Stimulated activated CD8-positive, alpha-beta memory T cell treated with anti-CD3 and anti-CD28 coated beads, Interleukin-4, amount 100 ng/mL, for 24 hours (primary cell): ENCODE results near the gene PRTN3.
"Not testable (repeated sequence)": the region's sequence is repeated elsewhere in the genome, so short reads cannot be mapped to it uniquely, and the experiment has no call there.

Experiments
- DNase-seq: peaks from one replicate; pipeline ENCODE4 v3.0.0-alpha.2; 2020; ENCODE audit warnings: low read depth

Gene PRTN3

DNA sequence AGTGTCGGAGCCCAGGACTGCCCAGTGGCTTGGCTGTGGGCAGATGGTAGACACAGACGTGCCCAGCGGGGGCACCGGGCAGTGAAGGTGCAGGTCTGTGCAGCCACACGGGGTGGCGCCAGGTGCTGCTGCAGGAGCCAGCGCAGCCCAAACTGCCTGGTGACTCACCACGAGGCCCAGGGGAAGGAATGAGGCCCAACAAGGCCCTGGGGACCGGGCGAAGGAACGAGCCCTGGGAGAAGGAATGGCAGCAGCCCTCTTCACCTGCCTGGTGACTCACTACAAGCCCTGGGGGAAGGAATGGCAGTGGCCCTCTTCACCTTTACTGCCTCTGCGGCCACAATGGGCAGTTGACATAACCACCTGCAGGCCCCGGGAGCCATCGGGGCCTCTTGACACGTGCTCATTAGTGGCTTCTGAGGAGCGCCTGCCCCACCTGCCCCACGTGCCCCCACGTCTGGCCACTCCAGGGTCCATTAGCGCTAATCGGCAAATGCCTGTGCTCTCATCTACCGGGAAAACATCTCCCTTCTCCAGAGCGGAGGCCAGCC lies 42.9 kb downstream of the PRTN3 start:
- DNase-seq: no peak

DNA sequence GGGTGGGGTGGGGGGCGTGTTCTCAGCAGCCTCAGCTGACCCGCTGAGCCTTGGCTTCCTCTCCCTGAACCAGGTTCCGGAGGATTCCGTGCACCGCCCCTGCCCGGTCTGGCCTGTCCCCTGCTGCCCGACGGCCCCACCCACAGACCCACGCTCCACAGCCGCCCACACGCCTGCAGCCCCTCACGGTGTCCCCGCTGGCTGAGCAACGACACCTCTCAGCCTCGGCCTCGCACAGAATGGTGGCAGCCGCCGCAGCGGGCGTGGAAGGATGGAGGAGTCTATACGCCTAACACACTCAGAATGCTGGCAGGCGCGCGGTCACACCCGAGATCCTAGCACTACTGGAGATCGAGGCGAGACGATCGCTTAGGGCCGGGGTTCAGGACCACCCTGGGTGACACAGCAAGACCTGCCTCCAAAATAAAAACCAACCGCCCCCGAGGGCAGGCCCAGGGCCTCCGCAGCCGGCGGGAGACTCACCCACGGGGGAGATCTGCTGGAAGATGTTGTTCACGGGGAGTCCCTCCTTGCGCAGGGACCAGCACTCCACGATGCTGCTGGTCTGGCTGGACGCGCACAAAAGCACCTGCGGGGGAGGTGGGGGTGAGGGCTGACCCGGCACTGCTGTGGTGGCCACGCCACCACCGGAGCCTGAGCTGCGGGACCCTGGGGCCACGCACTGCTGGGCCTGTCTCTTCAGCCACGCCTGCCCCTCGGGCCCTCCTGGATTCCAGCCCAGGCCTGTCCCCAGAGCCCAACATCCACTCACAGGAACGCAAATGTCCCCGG lies 43.8 kb downstream of the PRTN3 start:
- DNase-seq: no peak

DNA sequence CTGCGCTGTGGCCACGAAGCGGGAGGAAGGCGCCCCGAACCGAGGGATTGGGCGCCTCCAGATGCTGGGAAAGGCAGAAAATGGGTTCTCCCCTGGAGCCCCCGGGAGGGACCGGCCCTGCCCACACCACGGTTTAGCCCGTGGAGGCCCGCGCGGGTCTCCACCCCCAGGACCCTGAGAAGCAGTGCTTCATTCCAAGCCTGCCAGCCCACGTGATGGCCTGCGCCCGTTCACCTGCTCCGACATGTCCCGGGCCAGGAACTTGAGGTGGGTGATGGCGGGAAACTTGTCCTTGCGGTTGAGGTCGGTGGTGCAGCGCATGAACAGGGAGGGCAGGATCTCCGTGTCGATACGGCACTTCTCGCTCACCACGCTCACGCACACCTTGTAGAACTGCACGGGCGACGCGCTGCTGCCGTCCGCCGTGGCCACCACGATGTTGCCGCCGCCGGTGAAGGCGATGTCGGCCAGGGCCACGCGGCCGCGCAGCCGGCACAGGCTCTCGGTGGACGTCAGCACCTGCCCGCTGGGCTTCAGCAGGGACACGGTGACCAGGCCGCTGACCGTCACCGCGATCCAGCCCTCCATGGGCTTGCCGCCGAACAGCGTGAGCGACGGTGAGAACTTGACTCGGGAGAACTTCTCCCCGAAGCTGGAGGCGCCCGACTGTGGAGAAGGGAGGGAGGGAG lies 44.9 kb downstream of the PRTN3 start:
- no peak for DNase-seq

DNA sequence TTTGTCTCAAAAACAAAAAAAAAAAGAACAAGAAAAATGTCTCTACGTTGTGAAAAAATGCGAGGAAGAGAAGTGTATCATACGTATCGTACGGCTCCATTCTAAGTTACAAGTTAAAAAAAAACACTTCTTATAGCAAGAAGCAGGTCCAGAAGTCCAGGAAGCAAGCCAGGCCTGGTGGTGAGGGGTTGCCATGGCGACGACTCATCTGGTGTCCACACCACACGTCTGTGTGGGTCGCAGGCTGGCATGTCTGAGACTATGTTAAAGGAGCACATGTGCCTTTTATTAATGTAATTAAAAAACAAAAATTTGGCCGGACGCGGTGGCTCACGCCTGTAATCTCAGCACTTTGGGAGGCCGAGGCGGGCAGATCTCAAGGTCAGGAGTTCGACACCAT lies 46.3 kb downstream of the PRTN3 start:
- no peak for DNase-seq

- DNase-seq: no peak
These were observed 46.8 kb downstream of the PRTN3 start for GRCh38 chr19:887599-887998.

DNA sequence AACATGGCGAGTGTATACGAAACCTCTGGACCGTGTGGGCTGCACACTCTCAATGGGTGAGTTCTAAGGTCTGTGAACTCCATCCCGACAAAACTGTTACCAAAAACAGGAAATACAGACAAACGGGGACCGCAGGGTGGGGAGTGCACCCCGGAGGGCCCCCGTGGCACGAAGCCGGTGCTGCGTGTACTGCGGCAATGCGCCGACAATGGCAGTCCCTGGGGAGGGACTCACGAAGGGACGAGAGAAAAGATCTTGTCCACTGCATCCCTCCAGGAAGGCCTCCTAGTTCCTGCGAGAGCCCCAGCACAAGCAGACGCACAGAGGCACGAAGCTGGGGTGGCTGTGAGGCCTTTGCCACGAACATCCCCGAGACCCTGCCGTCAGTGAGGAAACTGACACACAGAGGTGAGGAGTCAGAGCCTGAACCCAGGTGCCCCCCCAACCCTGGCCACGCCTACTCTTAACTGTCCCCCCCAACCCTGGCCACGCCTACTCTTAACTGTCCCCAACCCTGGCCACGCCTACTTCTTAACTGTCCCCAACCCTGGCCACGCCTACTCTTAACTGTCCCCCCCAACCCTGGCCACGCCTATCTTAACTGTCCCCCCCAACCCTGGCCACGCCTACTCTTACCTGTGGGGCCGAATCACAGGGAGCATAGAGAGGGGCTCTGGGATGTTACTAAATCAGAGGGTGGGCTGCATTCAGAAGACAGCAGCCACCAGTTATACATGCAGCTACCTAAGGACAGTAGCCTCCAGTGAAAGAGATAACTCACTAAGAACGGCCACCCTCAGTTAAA lies 48.0 kb downstream of the PRTN3 start:
- no peak for DNase-seq

- no peak for DNase-seq
These were observed 49.0 kb downstream of the PRTN3 start for GRCh38 chr19:889662-890295.

GRCh38 chr19:890831-891230 lies 50.0 kb downstream of the PRTN3 start:
- no peak for DNase-seq

- not testable (repeated sequence) for DNase-seq
These were observed 50.8 kb downstream of the PRTN3 start for GRCh38 chr19:891421-892200.

DNA sequence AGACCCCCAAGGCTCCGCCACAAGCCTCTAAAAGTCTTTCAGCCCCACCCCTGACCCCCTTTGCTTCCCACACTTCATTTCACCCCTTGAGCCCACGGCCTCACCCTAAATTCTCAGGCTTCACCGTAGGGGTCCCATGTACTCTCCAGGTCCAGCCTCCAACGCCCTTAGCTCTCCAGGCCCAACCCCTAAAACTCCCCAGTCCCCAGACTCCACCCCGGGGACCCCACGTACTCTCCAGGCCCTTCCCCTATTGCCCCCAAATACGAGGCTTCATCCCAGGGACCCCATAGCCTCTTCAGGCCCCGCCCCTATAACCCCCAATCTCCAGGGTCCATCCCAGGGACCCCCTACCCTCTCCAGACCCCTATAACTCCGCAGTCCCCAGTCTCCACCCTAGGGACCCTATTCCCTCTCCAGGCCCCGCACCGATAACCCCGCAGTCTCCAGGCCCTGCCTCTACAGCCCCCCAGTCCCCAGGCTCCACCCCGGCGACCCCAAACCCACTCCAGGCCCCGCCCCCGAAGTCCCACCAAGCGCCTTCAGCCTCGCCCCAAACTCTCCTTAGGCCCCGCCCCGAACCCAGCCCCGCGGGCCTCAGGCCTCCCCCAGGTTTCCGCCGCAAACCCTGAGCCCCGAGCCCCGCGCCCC lies 51.6 kb downstream of the PRTN3 start:
- no peak for DNase-seq

DNA sequence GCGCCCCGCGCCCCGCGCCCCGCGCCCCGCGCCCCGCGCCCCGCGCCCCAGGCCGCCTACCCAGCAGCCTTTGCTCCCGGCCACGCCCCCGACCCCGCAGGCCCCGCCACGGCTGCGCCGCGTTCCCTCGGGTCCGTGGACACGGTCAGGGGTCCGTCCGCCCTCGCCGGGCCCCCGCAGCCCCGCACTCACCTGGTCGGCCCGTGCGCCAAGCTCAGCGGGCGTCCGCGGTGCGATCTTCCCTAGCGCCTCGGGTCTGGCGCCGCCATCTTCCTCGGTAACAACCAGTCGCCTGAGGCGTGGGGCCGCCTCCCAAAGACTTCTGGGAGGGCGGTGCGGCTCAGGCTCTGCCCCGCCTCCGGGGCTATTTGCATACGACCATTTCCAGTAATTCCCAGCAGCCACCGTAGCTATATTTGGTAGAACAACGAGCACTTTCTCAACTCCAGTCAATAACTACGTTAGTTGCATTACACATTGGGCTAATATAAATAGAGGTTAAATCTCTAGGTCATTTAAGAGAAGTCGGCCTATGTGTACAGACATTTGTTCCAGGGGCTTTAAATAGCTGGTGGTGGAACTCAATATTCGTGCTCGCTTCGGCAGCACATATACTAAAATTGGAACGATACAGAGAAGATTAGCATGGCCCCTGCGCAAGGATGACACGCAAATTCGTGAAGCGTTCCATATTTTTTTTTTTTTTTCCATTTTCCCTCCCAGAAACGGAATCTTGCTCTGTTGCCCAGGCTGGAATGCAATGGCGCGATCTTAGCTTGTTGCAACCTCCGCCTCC lies 52.3 kb downstream of the PRTN3 start, which contains the start of the genes MED16 and RNU6-9:
Gene MED16 (minus strand): TSS at position 294 of the 796 bp plus-strand sequence. CDS start 2,056 bp downstream, outside the sequence.
Gene RNU6-9 (plus strand): TSS at position 591 of the 796 bp plus-strand sequence.
- DNase-seq: peak; percentile 78

DNA sequence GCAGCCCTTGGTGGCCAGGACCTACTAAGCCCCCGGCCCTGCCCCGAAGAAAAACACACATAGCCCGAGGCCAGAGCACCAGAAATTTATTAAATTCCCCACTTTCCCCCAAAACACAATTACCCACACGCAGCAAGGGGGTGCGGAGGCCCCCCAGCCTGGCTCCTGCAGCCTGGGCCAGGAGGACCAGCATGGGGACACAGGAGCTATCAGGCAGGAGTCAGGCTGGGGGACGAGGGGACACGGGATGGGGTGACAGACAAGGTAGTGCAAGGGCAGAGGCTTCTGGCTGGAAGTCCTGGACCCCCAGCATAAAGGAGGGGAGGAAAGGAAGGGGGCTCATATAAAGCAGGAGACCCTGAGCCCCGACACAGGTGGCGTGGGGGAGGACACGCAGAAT lies 55.6 kb downstream of the PRTN3 start:
- DNase-seq: no peak

DNA sequence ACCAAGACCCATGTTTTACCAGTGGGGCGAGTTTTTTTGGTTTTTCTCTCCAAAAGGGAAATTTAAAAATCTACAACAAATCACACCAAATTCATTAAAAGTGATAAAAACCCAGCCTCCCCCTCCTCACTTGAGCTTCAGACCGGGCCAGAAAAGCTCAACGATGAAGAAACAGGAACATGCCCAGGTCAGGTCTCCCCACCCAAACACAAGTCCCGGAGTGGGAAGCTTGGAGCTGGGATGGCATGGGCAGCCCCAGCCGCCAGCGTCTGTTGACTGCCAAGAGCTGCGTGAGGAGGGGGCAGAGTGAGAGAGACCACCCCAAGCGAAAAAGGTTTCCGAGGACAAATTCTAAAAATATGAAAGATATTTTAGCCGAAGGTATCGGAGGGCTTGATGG lies 56.2 kb downstream of the PRTN3 start:
- DNase-seq: no peak

GRCh38 chr19:897442-898039 lies 56.7 kb downstream of the PRTN3 start:
- DNase-seq: no peak
